HCT116 (cell line): ENCODE measurements around the gene ZBTB16. TPM values are rescaled to one million over a fixed set of nuclear protein-coding genes. Genes with fewer than 3 reads are reported as not detected.

Experiments used
- ATAC-seq: fragments of 200-7000 bp; cut with Tn5 transposase; 2 replicates; pipeline ENCODE4 v1.9.1; 2020; ENCODE audit warnings: mild to moderate bottlenecking, moderate library complexity
- BruUV-seq: library from RNA; stranded (reverse); fragments of 400-500 nt; replicated peaks from 2 replicates; lab custom pipeline; 2021; lab: Mats Ljungman, UMichigan
- CTCF ChIA-PET: fragments of 300-600 bp; sonication (Branson Sonifier 250); formaldehyde crosslinking; loops from one replicate; lab custom pipeline; 2021; ENCODE audit warnings: antibody characterized with exemption; lab: Charles Lee
- POLR2A ChIA-PET: fragments of 300-600, 350-600 bp; sonication (Branson Sonifier 250); formaldehyde crosslinking; loops from one replicate; lab custom pipeline; 2021; ENCODE audit warnings: antibody characterized with exemption; lab: Charles Lee
- RAD21 ChIA-PET, 2 experiments: fragments of 300-600 bp; sonication (Branson Sonifier 250); formaldehyde crosslinking; loops; one replicate each; lab custom pipeline; 2023; ENCODE audit warnings: low total read pairs in 2 of 2; ENCODE audit not compliant: uncharacterized antibody in 2 of 2, unreplicated experiment in 2 of 2, low non-redundant PET in 1 of 2; lab: Charles Lee
- DNase-seq: peaks from one replicate; pipeline ENCODE4 v3.0.0-alpha.2; 2010; ENCODE audit warnings: low read depth, low spot score
- H2AFZ ChIP-seq: fragments of 200-600 bp; shearing (Covaris generic), sonication (generic); 2 replicates; pipeline ENCODE4 v1.6.1; 2017; ENCODE audit warnings: low read depth, mixed run types, mixed read lengths, antibody characterized with exemption, low read length; ENCODE audit not compliant: poor library complexity, severe bottlenecking
- H3K27ac ChIP-seq: 2 replicates; pipeline ENCODE4 v1.5.1; 2012; ENCODE audit warnings: low read depth, low read length
- H3K27me3 ChIP-seq: fragments of 200-600 bp; sonication (generic); 2 replicates; pipeline ENCODE4 v1.6.1; 2016; ENCODE audit warnings: mixed run types, low read length, mixed read lengths; ENCODE audit not compliant: insufficient read depth
- H3K36me3 ChIP-seq, 2 experiments: fragments of 200-500 bp in 1 of 2; fragments of 200-600 bp in 1 of 2; sonication (Bioruptor generic) in 1 of 2; sonication (generic) in 1 of 2; 2 replicates each; pipeline versions ENCODE4 v1.5.1 to v1.6.1; 2014 to 2016; ENCODE audit warnings: low read length in 2 of 2, inconsistent platforms in 1 of 2, mixed read lengths in 1 of 2, mixed run types in 1 of 2; ENCODE audit not compliant: insufficient read depth in 2 of 2, control insufficient read depth in 1 of 2
- H3K4me1 ChIP-seq, 2 experiments: fragments of 200-600 bp in 1 of 2; sonication (generic) in 1 of 2; 2 replicates each; pipeline versions ENCODE4 v1.5.1 to v1.6.1; 2012 to 2017; ENCODE audit warnings: low read length in 2 of 2, inconsistent platforms in 1 of 2, mild to moderate bottlenecking in 1 of 2, mixed read lengths in 1 of 2, mixed run types in 1 of 2, moderate library complexity in 1 of 2; ENCODE audit not compliant: insufficient read depth in 2 of 2, control insufficient read depth in 1 of 2
- H3K4me2 ChIP-seq: fragments of 200-600 bp; sonication (generic); 2 replicates; pipeline ENCODE4 v1.6.1; 2017; ENCODE audit warnings: mixed run types, low read length, mixed read lengths
- H3K4me3 ChIP-seq, 2 experiments: fragments of 200-600 bp in 1 of 2; sonication (generic) in 1 of 2; replicated peaks in 1 of 2; 2 replicates each; pipeline ENCODE4 v1.5.1; 2011 to 2016; ENCODE audit warnings: low read length in 2 of 2, control low read depth in 1 of 2, low read depth in 1 of 2, mild to moderate bottlenecking in 1 of 2, mixed read lengths in 1 of 2, mixed run types in 1 of 2
- H3K79me2 ChIP-seq: fragments of 200-600 bp; sonication (generic); 2 replicates; pipeline ENCODE4 v1.6.1; 2017; ENCODE audit warnings: mild to moderate bottlenecking, mixed run types, low read length, moderate library complexity, mixed read lengths; ENCODE audit not compliant: insufficient read depth
- H3K9ac ChIP-seq: fragments of 200-600 bp; sonication (generic); 2 replicates; pipeline ENCODE4 v1.6.1; 2016; ENCODE audit warnings: low read length, mixed read lengths
- H3K9me2 ChIP-seq: fragments of 200-600 bp; sonication (generic), shearing (Covaris generic); 2 replicates; pipeline ENCODE4 v1.6.1; 2017; ENCODE audit warnings: mixed run types, mild to moderate bottlenecking, moderate library complexity; ENCODE audit not compliant: insufficient read depth
- H3K9me3 ChIP-seq, 2 experiments: fragments of 200-500 bp in 1 of 2; fragments of 200-600 bp in 1 of 2; sonication (Bioruptor generic) in 1 of 2; sonication (generic) in 1 of 2; 2 replicates each; pipeline ENCODE4 v1.6.1; 2014 to 2017; ENCODE audit warnings: low read length in 2 of 2, mixed read lengths in 2 of 2, inconsistent platforms in 1 of 2, low read depth in 1 of 2, mild to moderate bottlenecking in 1 of 2, mixed run types in 1 of 2, moderate library complexity in 1 of 2; ENCODE audit not compliant: control insufficient read depth in 1 of 2, insufficient read depth in 1 of 2
- H4K20me1 ChIP-seq: fragments of 200-600 bp; sonication (generic), shearing (Covaris generic); 2 replicates; pipeline ENCODE4 v1.6.1; 2017; ENCODE audit warnings: mixed run types, mild to moderate bottlenecking, moderate library complexity; ENCODE audit not compliant: insufficient read depth
- CBX3 ChIP-seq: IDR thresholded peaks from 2 replicates; pipeline ENCODE4 v1.6.1; 2012; ENCODE audit warnings: low read depth
- CEBPB ChIP-seq: IDR thresholded peaks from 2 replicates; pipeline ENCODE4 v1.6.1; 2012; ENCODE audit warnings: low read depth
- EGR1 ChIP-seq: IDR thresholded peaks from 2 replicates; pipeline ENCODE4 v1.6.1; 2012; ENCODE audit warnings: low read depth
- ELF1 ChIP-seq: IDR thresholded peaks from 2 replicates; pipeline ENCODE4 v1.6.1; 2012; ENCODE audit warnings: low read depth, borderline replicate concordance
- FOSL1 ChIP-seq: IDR thresholded peaks from 2 replicates; pipeline ENCODE4 v1.6.1; 2012; ENCODE audit warnings: low read depth
- JUND ChIP-seq: IDR thresholded peaks from 2 replicates; pipeline ENCODE4 v1.6.1; 2012
- RAD21 ChIP-seq: IDR thresholded peaks from 2 replicates; pipeline ENCODE4 v1.6.1; 2012; ENCODE audit warnings: low read depth, mild to moderate bottlenecking
- SIN3A ChIP-seq: IDR thresholded peaks from 2 replicates; pipeline ENCODE4 v1.6.1; 2012; ENCODE audit warnings: low read depth
- TCF7L2 ChIP-seq: IDR thresholded peaks from 2 replicates; pipeline ENCODE4 v1.7.0; 2011; ENCODE audit warnings: borderline replicate concordance, inconsistent platforms; ENCODE audit not compliant: insufficient read depth, insufficient read length; ENCODE audit errors: extremely low read depth
- YY1 ChIP-seq: IDR thresholded peaks from 2 replicates; pipeline ENCODE4 v1.6.1; 2011; ENCODE audit warnings: low read length, low read depth, moderate library complexity, mild to moderate bottlenecking; ENCODE audit not compliant: insufficient replicate concordance; ENCODE audit errors: extremely low read depth
- ZFX ChIP-seq: fragments of 450-650 bp; IDR thresholded peaks from 2 replicates; pipeline ENCODE4 v1.6.1; 2017
- ZNF274 ChIP-seq: fragments of 200-500 bp; sonication (Bioruptor generic); IDR thresholded peaks from 2 replicates; pipeline ENCODE4 v1.6.1; 2014; ENCODE audit warnings: mild to moderate bottlenecking, low read depth, low read length, inconsistent platforms
- intact Hi-C: fragments of 100-400 bp; cut with micrococcal nuclease; formaldehyde crosslinking; loops from 2 replicates; pipeline ENCODE4 v1.10.0; 2022
- total RNA-seq: library from RNA; stranded (reverse); gene quantifications from one replicate; pipeline ENCODE4 v1.2.1, GENCODE V29; 2021; ENCODE audit not compliant: unreplicated experiment
- TF ChIP-seq, protein P1 (sequence below): IDR thresholded peaks from 2 replicates; pipeline ENCODE4 v1.6.1; 2011; ENCODE audit warnings: mild to moderate bottlenecking, low read length, moderate library complexity; ENCODE audit not compliant: insufficient replicate concordance; ENCODE audit errors: extremely low read depth
- TF ChIP-seq, protein P2 (sequence below), 3 experiments: fragments of 200-600 bp in 1 of 3; sonication (generic) in 1 of 3; IDR thresholded peaks in 2 of 3; conservative IDR thresholded peaks in 1 of 3; 2 replicates each; pipeline ENCODE4 v1.5.1; 2012 to 2017; ENCODE audit warnings: low read depth in 2 of 3, low read length in 2 of 3, antibody characterized with exemption in 1 of 3, borderline replicate concordance in 1 of 3, control low read depth in 1 of 3, mild to moderate bottlenecking in 1 of 3, mixed read lengths in 1 of 3, mixed run types in 1 of 3, moderate library complexity in 1 of 3; ENCODE audit not compliant: insufficient read depth in 1 of 3

Gene ZBTB16
- total RNA-seq, 1 experiment from 2014 or later = 0.30 TPM

DNA sequence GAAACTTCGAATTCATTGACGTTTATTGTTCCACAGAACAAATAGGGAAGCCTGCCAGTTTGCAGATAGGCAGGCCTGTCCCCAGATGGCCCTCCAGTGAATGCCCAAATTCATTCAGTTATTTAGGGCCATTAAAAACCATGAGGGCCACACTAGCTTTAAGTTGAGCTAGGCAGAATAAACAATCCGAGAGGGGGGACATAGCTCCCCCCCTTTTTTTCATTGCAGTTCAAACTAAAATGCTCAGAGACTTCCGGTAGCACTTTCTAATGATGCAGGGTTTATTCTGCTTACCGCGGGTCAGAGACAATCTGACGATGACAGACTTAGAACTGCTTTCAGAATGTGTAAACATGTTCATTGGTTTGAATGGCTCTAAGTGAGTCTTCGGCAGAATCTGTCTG lies 72.0 kb downstream of the ZBTB16 start:
- H3K36me3 ChIP-seq = no peaks in the 10 kb centered on the region
- H3K27ac ChIP-seq = no peak overlapping the region
- no peak overlapping the region for H3K9ac ChIP-seq
- ChIA-PET RAD21 (no interaction called here), POLR2A (no interaction called here), CTCF (no interaction called here)
- no peaks in the 10 kb centered on the region for H3K9me2 ChIP-seq
- ATAC-seq (no peak), DNase-seq (no peak)
- BruUV-seq = no TSS peak
- no peaks in the 10 kb centered on the region for H4K20me1 ChIP-seq
- no peaks in the 10 kb centered on the region for H3K9me3 ChIP-seq
- no peak overlapping the region for H2AFZ ChIP-seq
- H3K79me2 ChIP-seq = no peaks in the 10 kb centered on the region
- TF ChIP-seq FOSL1 = no peak
- TF ChIP-seq ELF1 = no peak
- TF ChIP-seq EGR1 = no peak
- TF ChIP-seq CEBPB = no peak
- no peak for TF ChIP-seq ZNF274
- TF ChIP-seq RAD21 = no peak
- TF ChIP-seq TCF7L2 = no peak
- no peak for TF ChIP-seq CBX3
- no peak for TF ChIP-seq ZFX
- TF ChIP-seq, protein P1, sequence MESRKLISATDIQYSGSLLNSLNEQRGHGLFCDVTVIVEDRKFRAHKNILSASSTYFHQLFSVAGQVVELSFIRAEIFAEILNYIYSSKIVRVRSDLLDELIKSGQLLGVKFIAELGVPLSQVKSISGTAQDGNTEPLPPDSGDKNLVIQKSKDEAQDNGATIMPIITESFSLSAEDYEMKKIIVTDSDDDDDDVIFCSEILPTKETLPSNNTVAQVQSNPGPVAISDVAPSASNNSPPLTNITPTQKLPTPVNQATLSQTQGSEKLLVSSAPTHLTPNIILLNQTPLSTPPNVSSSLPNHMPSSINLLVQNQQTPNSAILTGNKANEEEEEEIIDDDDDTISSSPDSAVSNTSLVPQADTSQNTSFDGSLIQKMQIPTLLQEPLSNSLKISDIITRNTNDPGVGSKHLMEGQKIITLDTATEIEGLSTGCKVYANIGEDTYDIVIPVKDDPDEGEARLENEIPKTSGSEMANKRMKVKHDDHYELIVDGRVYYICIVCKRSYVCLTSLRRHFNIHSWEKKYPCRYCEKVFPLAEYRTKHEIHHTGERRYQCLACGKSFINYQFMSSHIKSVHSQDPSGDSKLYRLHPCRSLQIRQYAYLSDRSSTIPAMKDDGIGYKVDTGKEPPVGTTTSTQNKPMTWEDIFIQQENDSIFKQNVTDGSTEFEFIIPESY = no peak
- TF ChIP-seq JUND = no peak
- TF ChIP-seq SIN3A = no peak
- no peak for TF ChIP-seq YY1
- TF ChIP-seq, protein P2, sequence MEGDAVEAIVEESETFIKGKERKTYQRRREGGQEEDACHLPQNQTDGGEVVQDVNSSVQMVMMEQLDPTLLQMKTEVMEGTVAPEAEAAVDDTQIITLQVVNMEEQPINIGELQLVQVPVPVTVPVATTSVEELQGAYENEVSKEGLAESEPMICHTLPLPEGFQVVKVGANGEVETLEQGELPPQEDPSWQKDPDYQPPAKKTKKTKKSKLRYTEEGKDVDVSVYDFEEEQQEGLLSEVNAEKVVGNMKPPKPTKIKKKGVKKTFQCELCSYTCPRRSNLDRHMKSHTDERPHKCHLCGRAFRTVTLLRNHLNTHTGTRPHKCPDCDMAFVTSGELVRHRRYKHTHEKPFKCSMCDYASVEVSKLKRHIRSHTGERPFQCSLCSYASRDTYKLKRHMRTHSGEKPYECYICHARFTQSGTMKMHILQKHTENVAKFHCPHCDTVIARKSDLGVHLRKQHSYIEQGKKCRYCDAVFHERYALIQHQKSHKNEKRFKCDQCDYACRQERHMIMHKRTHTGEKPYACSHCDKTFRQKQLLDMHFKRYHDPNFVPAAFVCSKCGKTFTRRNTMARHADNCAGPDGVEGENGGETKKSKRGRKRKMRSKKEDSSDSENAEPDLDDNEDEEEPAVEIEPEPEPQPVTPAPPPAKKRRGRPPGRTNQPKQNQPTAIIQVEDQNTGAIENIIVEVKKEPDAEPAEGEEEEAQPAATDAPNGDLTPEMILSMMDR (IDR thresholded peaks at IDR 0.05 in 2 of 3, conservative IDR thresholded peaks at IDR 0.05 in 1 of 3; ENCODE audit: borderline replicate concordance in 1 of 3, insufficient read depth in 1 of 3, low read depth in 2 of 3, low read length in 2 of 3) = no peak
- peaks cover 77% of the 10 kb centered on the region for H3K27me3 ChIP-seq
- H3K4me3 ChIP-seq = no peak overlapping the region
- intact Hi-C loops = no loop called here
- H3K4me1 ChIP-seq = no peaks in the 10 kb centered on the region
- H3K4me2 ChIP-seq = no peak overlapping the region
